GM12875 (cell line): ENCODE data around the gene CHRDL2.

ENCODE experiments used
- H3K4me3 ChIP-seq: one replicate; pipeline ENCODE4 v1.5.1; 2011; ENCODE audit warnings: low read depth, low read length, control low read depth
- TF ChIP-seq, protein P1 (sequence below): IDR thresholded peaks from 2 replicates; pipeline ENCODE4 v1.5.1; 2011; ENCODE audit warnings: low read depth, mild to moderate bottlenecking, control low read depth, inconsistent platforms, low read length, moderate library complexity, borderline replicate concordance; ENCODE audit not compliant: insufficient read depth

Gene CHRDL2

DNA sequence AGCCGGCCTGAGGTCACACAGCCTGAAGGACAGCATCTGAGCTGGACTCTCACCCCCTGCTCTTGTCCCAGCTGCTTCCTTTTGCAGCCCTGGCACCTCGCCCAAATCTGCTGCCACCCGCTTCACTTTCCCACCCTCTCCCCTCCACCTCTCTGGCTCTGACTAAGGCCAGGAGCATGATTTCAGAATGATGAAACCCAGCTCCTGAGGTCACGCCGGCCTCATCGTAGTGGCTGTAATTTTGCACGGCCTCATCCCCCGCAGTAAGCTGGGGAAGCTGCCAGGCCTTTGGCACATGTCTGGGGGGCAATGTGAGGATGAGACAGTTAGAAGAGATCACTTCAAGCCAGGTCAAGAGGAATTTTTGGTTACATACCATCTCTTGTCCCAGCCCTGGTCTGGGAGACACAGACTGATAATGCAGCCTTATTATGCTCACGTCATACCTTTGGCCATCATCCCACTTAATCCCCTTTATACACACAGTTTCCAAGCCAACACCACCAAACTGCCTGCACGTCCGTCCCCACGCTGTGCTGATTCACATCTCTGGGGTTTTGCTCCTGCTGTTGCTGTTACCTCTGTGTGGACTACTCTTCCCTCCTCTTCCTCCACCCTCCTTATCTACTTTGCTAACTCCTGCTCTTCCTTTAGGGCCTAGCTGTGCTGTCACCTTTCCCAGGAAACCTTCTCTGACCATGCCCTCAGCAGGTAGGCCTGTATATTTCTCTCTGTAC, 58.1 kb downstream of the CHRDL2 start:
- TF ChIP-seq, protein P1, sequence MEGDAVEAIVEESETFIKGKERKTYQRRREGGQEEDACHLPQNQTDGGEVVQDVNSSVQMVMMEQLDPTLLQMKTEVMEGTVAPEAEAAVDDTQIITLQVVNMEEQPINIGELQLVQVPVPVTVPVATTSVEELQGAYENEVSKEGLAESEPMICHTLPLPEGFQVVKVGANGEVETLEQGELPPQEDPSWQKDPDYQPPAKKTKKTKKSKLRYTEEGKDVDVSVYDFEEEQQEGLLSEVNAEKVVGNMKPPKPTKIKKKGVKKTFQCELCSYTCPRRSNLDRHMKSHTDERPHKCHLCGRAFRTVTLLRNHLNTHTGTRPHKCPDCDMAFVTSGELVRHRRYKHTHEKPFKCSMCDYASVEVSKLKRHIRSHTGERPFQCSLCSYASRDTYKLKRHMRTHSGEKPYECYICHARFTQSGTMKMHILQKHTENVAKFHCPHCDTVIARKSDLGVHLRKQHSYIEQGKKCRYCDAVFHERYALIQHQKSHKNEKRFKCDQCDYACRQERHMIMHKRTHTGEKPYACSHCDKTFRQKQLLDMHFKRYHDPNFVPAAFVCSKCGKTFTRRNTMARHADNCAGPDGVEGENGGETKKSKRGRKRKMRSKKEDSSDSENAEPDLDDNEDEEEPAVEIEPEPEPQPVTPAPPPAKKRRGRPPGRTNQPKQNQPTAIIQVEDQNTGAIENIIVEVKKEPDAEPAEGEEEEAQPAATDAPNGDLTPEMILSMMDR, result no peak
- H3K4me3 ChIP-seq, result no peak overlapping the region

DNA sequence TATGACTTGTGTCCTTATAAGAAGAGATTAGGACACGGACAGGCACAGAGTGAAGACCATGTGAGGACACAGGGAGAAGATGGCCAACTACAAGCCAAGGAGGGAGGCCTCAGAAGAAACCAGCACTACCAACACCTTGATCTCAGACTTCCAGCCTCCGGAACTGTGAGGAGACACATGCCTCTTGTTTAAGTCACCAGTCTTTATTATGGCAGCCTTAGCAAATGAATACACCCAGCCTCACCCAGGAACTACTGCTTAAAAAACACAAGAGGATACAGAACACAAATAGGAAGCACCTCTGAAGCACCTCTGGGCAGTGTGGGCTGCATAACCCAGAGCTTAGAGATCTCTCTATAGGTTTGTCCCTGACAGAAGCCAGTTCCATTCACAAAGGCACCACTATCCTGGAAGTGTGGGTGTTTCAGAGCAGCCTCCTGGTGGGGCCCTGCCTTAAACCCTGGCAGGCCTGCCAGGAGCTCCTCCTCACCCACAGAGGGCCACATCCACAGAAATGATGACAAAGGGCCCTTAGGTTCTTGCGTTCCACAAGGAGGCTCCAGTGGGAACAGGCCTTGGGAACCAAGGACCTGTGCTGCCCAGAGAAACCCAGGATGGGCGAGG, 58.8 kb downstream of the CHRDL2 start:
- no peak overlapping the region for H3K4me3 ChIP-seq
- TF ChIP-seq, protein P1, result no peak

DNA sequence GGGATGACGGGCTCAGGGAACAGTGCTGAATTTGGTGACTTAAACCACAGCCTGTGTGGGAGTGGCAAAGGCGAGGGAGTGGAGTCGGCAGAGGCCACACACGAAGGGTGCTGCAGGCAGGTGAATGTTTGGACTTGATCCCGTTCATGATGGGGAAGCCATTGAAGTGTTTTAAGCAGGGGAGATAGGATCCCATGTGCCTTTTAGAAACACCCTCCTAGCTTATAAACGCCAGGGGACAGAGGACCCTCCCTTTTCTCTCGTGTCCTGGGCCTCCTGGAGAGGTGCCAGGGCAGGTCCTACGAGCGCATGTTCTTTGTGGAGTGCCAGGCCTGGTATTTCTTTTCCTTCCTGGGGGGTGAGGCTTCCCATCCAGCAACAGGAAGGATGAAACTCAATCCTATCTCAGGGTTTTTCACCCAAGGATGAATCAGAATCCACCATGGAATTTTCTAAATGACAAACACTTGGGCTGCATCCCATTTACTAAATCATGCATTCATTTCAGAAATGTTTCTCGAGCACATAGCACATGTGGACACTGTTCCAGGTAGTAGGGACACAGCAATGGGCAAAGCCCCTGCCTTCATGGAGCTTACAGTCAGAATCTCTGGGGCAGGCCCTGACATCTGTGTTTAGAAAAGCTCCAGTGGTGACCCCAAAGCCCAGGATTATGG, 59.6 kb downstream of the CHRDL2 start:
- no peak overlapping the region for H3K4me3 ChIP-seq
- TF ChIP-seq, protein P1, result no peak

DNA sequence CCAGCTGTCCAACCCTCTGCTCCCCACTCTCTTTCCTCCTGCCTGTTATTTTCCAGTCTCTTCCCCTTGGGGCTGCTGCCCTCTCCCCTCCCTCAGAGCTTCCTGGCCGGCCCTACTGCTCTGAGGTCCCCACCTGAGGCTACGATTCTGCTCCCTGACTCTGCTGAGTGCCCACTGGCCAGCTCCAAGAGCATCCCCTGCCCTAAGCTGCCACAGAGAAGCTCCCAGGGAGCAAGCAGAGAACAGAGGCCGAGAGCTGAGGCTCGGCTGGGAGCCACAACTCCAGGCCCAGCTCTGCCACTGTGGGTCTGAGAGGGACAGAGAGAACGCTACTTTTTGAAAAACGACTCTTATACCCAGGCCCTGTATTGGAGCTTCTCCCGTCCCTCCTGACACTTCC, 61.1 kb downstream of the CHRDL2 start:
- H3K4me3 ChIP-seq, result no peak overlapping the region
- TF ChIP-seq, protein P1, result no peak

DNA sequence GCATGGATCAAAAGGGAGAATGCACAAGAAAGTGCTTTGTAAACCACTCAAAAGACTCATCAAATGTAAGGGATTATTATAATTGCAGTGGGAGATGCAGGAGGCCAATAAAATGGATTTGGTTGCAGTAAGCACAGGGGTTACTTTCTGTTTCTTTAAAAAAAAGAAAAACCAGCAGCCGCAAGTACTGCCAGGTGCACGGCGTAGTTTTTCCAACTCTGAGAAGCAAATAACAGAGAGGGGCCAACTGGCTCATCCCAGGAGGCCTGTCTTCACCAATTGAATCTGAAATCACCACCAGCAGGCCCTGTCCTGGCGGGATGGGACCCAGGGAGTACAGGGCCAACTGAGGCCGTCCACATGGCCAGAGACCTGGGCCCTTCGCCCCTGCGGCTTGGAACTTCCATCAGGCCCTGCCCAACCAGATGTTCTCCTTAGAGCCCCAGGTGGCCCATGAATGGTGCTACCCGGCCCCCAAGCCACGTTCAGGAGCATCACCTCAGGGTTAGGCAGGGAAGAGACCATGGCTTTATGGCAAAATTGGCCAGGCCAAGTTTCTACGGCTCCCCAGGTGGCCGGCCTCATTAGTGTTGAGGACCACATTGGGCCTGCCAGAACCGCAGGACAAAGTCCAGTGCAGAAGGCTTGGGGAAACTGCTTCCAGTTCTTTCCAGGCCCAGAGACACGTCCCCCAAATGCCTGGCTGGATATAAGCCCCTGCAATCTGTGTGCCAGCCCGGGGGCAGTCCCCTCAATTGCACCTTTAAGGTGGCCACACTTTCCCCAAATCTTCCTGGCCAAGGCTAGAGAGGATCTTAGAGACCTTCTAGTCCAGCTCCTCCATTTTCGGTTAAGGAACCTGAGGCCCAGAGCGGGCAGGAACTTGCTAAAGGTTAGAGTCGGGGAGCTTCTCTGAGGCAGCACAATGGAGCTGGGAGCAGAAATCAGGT, 61.7 kb downstream of the CHRDL2 start:
- TF ChIP-seq, protein P1, result no peak
- H3K4me3 ChIP-seq, result no peak overlapping the region

DNA sequence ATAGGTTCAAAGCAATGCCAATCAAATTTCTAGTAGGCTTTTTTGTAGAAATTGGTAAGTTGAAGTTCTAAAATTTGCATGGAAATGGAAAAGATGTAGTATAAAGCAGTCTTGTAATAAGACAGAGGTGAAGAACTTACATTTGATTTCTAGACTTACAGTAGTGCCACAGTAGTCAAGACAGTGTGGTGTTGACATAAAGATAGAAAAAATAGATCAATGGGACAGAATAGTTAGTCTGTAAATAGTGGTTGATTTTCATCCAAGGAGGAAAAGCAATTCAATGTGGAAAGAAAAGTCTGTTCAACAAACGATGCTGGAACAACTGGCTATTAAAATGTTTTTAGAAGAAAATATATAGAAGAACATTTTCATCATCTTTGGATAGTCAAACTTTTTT, 67.9 kb downstream of the CHRDL2 start:
- TF ChIP-seq, protein P1, result no peak
- H3K4me3 ChIP-seq, result no peak overlapping the region
